Esophagus muscularis mucosa (tissue), 3 donors: ENCODE measurements around the gene SLC25A25.

ENCODE experiments used
- CTCF ChIP-seq, 3 experiments: fragments of 200-600 bp in 2 of 3; fragments of 450-650 bp in 1 of 3; sonication (generic) in 2 of 3; IDR thresholded peaks; one replicate each; pipeline ENCODE4 v1.5.1; 2017 to 2019; ENCODE audit warnings: antibody characterized with exemption in 3 of 3, mild to moderate bottlenecking in 2 of 3, moderate library complexity in 1 of 3
- POLR2A ChIP-seq: fragments of 450-650 bp; IDR thresholded peaks from one replicate; pipeline ENCODE4 v1.6.1; 2017; ENCODE audit warnings: antibody characterized with exemption, moderate library complexity, mild to moderate bottlenecking, low read depth
- POLR2AphosphoS5 ChIP-seq, 2 donors: sonication (generic); formaldehyde crosslinking; IDR thresholded peaks; one replicate each; pipeline ENCODE4 v1.6.1; 2017; ENCODE audit warnings: antibody characterized with exemption in 2 of 2

GRCh38 chr9:128152133-128153059, 84.4 kb downstream of the SLC25A25 start:
- TF ChIP-seq CTCF (IDR thresholded peaks at IDR 0.05) (no peak), POLR2AphosphoS5 (IDR thresholded peaks at IDR 0.05) (no peak), POLR2A (no peak)
